ENCODE measurements around the gene SMG6.
A peak's percentile ranks its signal among the peaks of the same experiment; 100 is the strongest.

SMG6 gene

GRCh38 chr17:2040942-2041560, 262.5 kb downstream of the SMG6 start:
- no peak for DNase-seq

DNA sequence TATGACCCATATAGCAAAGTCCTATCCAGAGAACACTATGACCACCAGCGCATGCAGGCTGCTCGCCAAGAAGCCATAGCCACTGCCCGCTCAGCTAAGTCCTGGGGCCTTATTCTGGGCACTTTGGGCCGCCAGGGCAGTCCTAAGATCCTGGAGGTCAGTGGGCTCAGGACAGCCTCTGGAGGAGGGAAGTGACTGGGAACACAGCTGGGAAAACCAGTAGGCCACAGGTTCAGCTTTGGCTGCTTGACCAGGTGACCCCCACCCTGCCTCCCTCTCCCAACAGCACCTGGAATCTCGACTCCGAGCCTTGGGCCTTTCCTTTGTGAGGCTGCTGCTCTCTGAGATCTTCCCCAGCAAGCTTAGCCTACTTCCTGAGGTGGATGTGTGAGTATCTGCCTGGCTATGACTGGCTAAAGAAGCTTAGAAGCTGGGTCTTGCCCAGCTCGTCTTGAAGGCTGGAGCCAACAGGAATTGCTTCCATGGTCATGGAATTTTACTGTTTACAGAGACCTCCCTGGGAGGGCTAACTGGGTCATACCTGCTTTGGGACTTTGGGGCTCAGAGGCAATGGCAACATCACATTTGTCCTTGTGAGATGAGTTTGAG, 263.3 kb downstream of the SMG6 start:
- DNase-seq = no peak

DNA sequence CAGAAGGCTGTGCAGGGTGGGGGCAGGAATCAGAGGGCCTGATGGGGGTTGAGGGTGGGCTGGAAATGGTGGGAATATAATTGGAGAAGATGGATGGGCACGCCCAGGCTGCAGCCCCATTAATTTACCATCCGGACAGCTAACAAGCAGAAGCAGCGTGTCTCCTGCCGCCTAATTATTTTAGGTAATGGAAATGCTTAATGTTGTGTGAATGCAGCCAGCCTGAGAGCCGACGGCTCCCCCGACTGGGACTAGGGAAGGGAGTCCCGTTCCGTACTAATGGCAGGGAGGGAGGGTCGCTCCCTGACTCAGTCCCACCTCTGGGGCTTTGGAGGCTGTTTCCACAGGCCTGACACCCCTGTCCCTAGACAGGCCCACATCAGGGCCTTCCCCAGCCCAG, 266.4 kb downstream of the SMG6 start:
- DNase-seq = no peak

- DNase-seq = no peak
Measured at GRCh38 chr17:2035541-2036488, 267.8 kb downstream of the SMG6 start.

DNA sequence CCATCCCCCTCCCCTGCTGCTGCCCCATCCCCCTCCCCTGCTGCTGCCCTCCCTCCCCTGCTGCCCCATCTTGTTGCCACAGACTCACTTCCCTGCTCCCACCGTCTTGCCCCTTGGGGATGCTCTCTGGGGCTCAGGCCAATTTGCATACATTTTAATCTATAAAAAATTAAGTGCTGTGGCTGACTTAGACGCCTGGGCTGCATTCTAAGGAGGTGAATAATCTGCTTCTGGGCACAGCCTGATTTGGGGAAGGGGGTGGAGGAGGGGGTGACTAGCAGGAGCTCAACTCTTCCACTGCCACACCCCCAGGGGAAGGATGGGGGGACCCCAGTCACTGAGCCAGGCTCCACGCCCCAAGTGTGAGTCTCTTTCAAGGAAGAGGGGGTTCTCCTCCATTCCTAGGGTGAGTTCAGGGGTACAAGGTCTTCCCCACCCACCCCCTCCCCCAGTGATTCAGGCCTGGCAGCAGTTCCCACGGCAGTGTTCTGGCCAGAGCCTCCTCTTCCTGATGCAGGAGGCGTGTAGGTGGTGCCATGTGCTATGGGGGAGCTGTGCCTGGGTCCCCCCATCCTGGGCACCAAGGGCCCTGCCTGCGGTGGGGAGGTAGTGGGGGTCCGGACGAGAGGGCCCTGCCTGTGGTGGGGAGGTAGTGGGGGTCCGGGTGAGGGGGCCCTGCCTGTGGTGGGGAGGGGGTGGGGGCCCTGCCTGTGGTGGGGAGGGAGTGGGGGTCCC, 268.6 kb downstream of the SMG6 start:
- no peak for DNase-seq

- no peak for DNase-seq
Measured at GRCh38 chr17:2034157-2034556, 269.4 kb downstream of the SMG6 start.

GRCh38 chr17:2033153-2033552, 270.4 kb downstream of the SMG6 start:
- DNase-seq = no peak

DNA sequence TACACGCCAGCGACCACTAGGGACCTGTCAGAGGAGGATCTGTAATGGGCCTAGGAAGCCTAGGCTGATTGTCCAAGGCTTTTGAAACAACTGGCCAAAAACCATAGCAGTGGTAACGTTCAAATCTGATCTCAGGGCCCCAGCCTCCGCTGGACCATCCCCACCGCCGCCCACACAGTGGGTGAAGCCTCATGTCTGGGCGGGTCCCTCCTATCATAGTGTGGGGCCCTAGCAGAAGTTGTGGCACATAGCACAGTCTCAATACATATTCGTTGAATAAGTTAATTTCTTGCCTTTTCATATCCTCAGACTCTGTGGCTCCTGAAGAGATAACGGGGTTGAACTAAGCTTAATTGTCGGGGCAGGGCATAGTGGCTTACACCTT, 272.8 kb downstream of the SMG6 start:
- no peak for DNase-seq

DNA sequence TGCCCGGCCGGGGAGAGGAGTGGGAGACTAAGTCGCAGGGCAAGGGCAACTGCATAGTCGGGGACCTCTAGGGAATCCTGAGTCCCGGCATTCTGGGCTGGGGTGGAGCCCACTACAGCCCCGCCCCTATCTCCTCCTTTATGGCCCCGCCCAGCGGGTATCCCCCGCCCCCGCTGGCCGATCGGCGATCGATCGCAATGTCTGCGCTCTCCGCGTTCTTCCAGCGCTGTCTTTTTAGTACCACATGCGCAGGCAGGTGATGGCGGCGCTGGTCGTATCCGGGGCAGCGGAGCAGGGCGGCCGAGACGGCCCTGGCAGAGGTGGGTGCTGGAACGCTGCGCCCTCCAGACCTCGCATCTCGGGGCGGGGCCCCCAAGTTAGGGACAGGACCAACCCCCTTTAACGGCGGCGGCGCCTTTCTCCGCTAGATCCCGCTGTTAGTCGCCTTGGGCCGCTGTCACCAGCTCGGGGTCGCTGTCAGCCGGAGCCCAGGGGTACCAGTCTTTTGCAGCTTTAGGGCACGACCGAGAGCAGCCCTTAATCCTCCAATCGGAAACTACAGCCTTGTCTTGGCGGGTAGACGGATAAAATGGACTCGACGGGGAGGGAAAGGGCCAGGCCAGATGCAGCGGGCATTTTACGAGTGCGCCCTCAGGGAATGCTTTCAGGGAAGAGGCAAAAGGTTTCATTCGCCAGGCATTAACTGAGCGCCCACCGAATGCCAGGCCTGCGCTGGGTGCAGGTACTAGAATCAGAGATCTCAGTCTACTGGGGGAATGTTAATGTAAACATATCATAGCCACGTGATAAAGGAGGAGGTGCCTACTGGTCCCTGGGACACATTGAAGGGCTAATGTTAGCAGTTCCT, 273.4 kb downstream of the SMG6 start, which contains the start of gene DPH1:
Gene DPH1 (plus strand): TSS at position 243 of the 868 bp plus-strand sequence. CDS start 17 bp downstream, at position 260.
- peak; percentile 85 for DNase-seq

DNA sequence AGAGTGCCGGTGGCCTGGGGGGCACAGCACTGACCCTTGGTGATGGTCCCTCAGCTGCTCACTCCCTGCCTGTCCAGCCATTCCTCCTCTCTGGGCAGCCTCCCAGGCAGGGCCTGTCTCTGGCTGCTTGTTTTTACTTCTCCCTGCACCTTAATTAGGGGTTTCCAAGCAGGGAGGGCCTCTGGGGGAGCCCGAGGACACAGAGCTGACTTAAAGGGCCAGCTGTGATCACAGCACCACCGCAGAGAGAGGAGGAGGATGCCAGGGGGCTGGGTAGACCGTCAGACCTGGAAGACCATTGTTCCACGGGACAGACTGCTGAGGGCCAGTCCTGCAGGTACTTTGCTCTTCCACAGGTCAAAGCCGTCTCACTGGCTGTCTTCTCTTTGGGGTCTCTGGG, 274.8 kb downstream of the SMG6 start:
- no peak for DNase-seq

GRCh38 chr17:2028234-2028614, 275.4 kb downstream of the SMG6 start:
- DNase-seq = no peak

- DNase-seq = no peak
Measured at GRCh38 chr17:2027528-2028233, 275.9 kb downstream of the SMG6 start.

GRCh38 chr17:2025622-2026309, 277.8 kb downstream of the SMG6 start:
- peak; percentile 42 for DNase-seq

GRCh38 chr17:2025220-2025621, 278.4 kb downstream of the SMG6 start, which contains the start of gene RTN4RL1:
TSS of gene RTN4RL1 (minus strand) at chr17:2025334. CDS start at chr17:2024865, 469 bp downstream.
- DNase-seq = peak; percentile 76

GRCh38 chr17:2024572-2025219, 278.9 kb downstream of the SMG6 start:
- peak; percentile 37 for DNase-seq

DNA sequence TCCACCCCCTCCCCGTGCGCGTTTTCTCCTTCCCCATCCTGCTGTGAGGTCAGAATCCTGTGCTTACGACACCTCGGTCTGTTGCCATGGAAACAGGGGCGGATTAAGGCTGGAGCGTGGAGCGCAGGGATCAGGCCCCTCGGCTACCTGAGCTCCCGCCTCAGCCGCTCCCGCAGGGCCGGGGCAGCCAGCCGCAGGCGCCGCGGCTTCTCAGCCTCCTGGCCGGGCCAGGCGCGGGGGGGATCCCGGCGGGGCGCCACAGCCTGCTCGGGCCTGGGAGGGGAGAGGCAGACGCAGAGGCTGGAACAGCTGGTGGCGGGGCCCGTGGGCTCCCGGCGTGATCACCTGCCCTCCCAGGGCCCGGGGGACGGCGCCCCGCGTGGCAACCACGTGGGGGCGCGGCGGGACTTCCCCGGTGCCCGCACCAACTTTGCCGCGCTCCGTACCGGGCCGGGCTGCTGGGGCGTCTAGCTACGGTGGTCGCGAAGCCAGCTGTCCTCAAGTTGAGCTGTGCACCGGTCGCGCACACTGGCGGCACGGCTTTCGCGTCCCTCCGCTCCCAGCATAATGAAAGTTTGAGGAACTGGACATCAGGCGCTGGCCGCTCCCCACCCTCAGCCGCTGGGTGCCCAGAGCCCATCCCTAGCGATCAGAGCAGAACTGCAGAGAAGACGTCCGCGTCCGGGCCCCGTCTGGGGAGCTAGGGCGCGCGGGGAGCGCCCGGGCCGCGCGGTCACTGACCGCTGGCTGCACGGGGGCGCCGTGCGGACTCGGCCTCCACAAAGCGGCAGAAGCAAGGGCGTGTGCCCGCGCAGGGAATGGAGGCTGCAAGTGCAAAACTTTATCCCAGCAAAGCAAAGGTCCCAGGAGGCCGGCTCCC, 279.7 kb downstream of the SMG6 start:
- peak; percentile 58 for DNase-seq

DNA sequence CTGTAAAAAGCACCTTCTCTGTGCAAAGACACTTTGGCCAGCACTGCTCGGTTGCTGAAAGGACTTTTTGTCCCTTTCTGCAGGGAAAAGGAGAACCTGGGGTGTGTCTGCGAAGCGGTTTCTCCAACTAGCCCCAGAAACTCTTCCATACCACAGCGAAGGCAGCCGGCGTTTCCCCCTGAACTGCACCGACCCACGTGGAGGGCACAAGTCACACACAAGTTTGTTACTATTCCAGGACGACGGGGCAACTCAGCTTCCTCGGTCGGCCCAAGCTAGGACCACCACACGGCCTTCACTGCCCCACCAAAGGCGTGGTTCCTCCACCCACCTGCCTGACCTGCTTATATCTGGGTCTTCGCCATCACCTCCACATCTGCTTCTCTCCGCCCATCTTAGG, 280.3 kb downstream of the SMG6 start:
- no peak for DNase-seq

DNA sequence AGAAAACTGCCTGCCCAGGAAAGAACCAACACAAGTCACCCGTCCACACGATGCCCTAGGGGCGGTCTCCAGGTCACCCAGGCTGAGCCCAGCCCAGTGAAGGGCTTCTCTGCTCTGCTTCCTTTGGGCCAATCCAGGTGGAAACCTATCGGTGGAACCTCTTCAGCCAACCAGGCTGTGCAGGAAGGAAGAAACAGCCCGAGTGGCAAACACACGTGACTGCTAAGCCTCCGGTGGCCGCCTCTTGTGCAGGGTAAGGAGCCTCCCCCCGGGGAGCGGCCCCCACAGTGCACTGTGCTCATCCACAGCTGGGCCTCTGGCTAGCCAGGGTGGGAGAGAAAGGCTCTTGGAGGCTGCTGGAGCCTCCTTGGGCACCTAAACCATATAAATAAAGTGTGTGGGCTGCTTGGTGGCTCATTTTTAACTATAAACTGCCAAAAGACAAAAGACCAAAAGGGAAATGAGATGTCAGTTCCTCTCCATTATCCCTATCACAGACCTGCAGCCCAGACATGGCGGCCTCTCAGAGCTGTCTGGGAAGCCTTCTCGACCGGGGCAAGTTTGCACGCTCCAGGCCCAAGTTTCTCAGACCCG, 280.8 kb downstream of the SMG6 start:
- no peak for DNase-seq

DNA sequence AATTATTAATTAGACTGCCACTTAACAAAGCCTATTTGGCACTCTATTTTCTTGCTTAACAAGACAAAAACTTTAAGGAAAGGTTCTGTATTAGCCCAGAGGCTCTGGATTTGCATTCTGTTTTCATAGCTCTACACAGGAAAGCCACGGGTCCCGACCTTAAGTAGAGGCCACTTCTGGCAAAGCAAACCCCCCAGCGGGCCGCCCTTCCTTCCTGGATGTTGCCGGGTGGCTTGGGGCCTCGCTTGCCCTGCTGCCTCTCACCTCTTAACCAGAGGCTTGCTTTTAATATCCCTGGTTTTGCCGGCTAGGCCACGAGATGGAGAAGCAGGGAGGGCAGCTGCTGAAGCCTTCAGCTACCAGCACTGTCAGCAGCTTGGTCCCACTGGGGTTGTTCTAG, 282.9 kb downstream of the SMG6 start:
- no peak for DNase-seq

All from activated T-cell treated with anti-CD3 and anti-CD28 coated beads, Interleukin-2, amount 50 U/mL, for 1 hour (primary cell).